HG03565 (cell line): ENCODE measurements around the gene ATP6V0A1.
A peak's percentile ranks its signal among the peaks of the same experiment; 100 is the strongest.

Experiments
- ATAC-seq: cut with Tn5 transposase; IDR thresholded peaks from one replicate; pipeline ENCODE4 v1.9.1; 2021; ENCODE audit warnings: mild to moderate bottlenecking, moderate library complexity; ENCODE audit not compliant: unreplicated experiment

The ATP6V0A1 gene

GRCh38 chr17:42518046-42518754 lies 59.5 kb downstream of the ATP6V0A1 start:
- ATAC-seq: no peak

- no peak for ATAC-seq
These were observed 60.3 kb downstream of the ATP6V0A1 start for GRCh38 chr17:42518755-42519545.

- no peak for ATAC-seq
These were observed 61.1 kb downstream of the ATP6V0A1 start for GRCh38 chr17:42519546-42520491.

- no peak for ATAC-seq
These were observed 61.9 kb downstream of the ATP6V0A1 start for GRCh38 chr17:42520540-42520951.

- no peak for ATAC-seq
These were observed 62.4 kb downstream of the ATP6V0A1 start for GRCh38 chr17:42521036-42521435.

- ATAC-seq: no peak
These were observed 63.1 kb downstream of the ATP6V0A1 start for GRCh38 chr17:42521666-42522262.

- ATAC-seq: no peak
These were observed 63.6 kb downstream of the ATP6V0A1 start for GRCh38 chr17:42522263-42522790.

- no peak for ATAC-seq
These were observed 64.2 kb downstream of the ATP6V0A1 start for GRCh38 chr17:42522798-42523278.

GRCh38 chr17:42525221-42525620 lies 66.5 kb downstream of the ATP6V0A1 start:
- ATAC-seq: no peak

- ATAC-seq: no peak
These were observed 67.4 kb downstream of the ATP6V0A1 start for GRCh38 chr17:42526031-42526444.

- ATAC-seq: no peak
These were observed 69.3 kb downstream of the ATP6V0A1 start for GRCh38 chr17:42527932-42528331.

GRCh38 chr17:42529061-42529460 lies 70.4 kb downstream of the ATP6V0A1 start:
- no peak for ATAC-seq

GRCh38 chr17:42530952-42531454 lies 72.3 kb downstream of the ATP6V0A1 start:
- no peak for ATAC-seq

- no peak for ATAC-seq
These were observed 73.0 kb downstream of the ATP6V0A1 start for GRCh38 chr17:42531455-42532354.

- ATAC-seq: no peak
These were observed 76.7 kb downstream of the ATP6V0A1 start for GRCh38 chr17:42535155-42536047.

- peak; percentile 73 for ATAC-seq
These were observed 77.3 kb downstream of the ATP6V0A1 start, which contains the start of gene NAGLU for GRCh38 chr17:42536048-42536371. Gene NAGLU (plus strand): TSS chr17:42536241. CDS start chr17:42536273, 32 bp downstream.

- ATAC-seq: peak; percentile 39
These were observed 77.9 kb downstream of the ATP6V0A1 start for GRCh38 chr17:42536372-42537155.
